ENCODE measurements around the gene TMEM254. TPM values are rescaled to one million over a fixed set of nuclear protein-coding genes. Genes with fewer than 3 reads are reported as not detected.

The TMEM254 gene
- total RNA-seq, 2 donors from 2014 or later, result 52.7 to 95.9 TPM

GRCh38 chr10:80110986-80111385 is 32.5 kb downstream of the TMEM254 start:
- Histone ChIP-seq H3K4me1 (replicated peaks) (no peaks in the 10 kb centered on the region), H3K4me3 (no peak overlapping the region), H3K36me3 (no peaks in the 10 kb centered on the region), H3K27me3 (replicated peaks; ENCODE audit: insufficient read depth) (no peaks in the 10 kb centered on the region), H3K27ac (no peak overlapping the region), H3K9me3 (no peaks in the 10 kb centered on the region)
- WGBS, result 97% methylated on average over 1 of the region's 1 CpG
- intact Hi-C loops (cut with DNase I), result no loop called here
- TF ChIP-seq, protein P1, sequence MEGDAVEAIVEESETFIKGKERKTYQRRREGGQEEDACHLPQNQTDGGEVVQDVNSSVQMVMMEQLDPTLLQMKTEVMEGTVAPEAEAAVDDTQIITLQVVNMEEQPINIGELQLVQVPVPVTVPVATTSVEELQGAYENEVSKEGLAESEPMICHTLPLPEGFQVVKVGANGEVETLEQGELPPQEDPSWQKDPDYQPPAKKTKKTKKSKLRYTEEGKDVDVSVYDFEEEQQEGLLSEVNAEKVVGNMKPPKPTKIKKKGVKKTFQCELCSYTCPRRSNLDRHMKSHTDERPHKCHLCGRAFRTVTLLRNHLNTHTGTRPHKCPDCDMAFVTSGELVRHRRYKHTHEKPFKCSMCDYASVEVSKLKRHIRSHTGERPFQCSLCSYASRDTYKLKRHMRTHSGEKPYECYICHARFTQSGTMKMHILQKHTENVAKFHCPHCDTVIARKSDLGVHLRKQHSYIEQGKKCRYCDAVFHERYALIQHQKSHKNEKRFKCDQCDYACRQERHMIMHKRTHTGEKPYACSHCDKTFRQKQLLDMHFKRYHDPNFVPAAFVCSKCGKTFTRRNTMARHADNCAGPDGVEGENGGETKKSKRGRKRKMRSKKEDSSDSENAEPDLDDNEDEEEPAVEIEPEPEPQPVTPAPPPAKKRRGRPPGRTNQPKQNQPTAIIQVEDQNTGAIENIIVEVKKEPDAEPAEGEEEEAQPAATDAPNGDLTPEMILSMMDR (IDR thresholded peaks at IDR 0.05), result no peak
- TF ChIP-seq POLR2AphosphoS5 (IDR thresholded peaks at IDR 0.05) (no peak), POLR2A (IDR thresholded peaks at IDR 0.05) (no peak)
- no peak for DNase-seq (ENCODE audit: low spot score)

- intact Hi-C loops (cut with DNase I), result no loop called here
- TF ChIP-seq POLR2AphosphoS5 (IDR thresholded peaks at IDR 0.05) (no peak), POLR2A (IDR thresholded peaks at IDR 0.05) (no peak)
- TF ChIP-seq, protein P1 (IDR thresholded peaks at IDR 0.05), result no peak
- no peak for DNase-seq (ENCODE audit: low spot score)
- H3K27me3 ChIP-seq (replicated peaks; ENCODE audit: insufficient read depth), result no peaks in the 10 kb centered on the region
- no peaks in the 10 kb centered on the region for H3K36me3 ChIP-seq
- no peak overlapping the region for H3K27ac ChIP-seq
- H3K4me1 ChIP-seq (replicated peaks), result no peaks in the 10 kb centered on the region
- H3K4me3 ChIP-seq, result no peak overlapping the region
- 75% methylated on average over 4 of the region's 4 CpGs for WGBS
- no peaks in the 10 kb centered on the region for H3K9me3 ChIP-seq
These were observed 40.2 kb downstream of the TMEM254 start for GRCh38 chr10:80118669-80119068.

DNA sequence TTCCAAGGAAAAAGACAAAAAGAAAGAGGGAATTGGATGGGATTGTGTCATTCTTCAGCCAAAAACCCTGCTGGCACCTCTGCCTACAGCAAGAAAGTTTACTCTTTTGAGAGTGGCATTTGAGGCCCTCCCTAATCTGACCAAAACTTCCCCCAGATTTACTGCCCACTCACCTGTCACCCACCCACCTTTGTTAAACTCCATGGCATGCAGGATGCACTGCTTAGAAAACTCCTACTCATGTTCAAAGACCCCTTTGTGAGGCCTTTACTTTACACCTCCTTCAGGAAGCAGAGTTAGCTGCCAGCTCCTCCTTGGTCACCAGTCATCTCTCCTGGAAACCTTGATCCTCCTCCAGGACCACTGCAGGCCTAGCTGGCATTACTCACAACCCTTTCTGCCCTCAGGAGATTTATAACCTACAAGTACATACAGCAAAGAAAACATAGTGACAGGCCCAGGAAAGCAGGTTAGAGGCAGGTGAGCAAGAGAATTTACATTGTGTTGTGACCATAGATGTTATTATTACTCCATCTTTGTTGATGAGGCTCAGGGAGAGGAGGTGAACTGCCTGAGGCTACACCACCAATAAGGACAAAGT is 43.7 kb downstream of the TMEM254 start:
- intact Hi-C loops (cut with DNase I), result no loop called here
- H3K36me3 ChIP-seq, result no peaks in the 10 kb centered on the region
- DNase-seq (ENCODE audit: low spot score), result no peak
- H3K9me3 ChIP-seq, result no peaks in the 10 kb centered on the region
- no peaks in the 10 kb centered on the region for H3K27me3 ChIP-seq (replicated peaks; ENCODE audit: insufficient read depth)
- H3K4me1 ChIP-seq (replicated peaks), result no peaks in the 10 kb centered on the region
- no peak overlapping the region for H3K4me3 ChIP-seq
- no peak overlapping the region for H3K27ac ChIP-seq
- TF ChIP-seq POLR2A (IDR thresholded peaks at IDR 0.05) (no peak), POLR2AphosphoS5 (IDR thresholded peaks at IDR 0.05) (no peak)
- TF ChIP-seq, protein P1 (IDR thresholded peaks at IDR 0.05), result no peak

DNA sequence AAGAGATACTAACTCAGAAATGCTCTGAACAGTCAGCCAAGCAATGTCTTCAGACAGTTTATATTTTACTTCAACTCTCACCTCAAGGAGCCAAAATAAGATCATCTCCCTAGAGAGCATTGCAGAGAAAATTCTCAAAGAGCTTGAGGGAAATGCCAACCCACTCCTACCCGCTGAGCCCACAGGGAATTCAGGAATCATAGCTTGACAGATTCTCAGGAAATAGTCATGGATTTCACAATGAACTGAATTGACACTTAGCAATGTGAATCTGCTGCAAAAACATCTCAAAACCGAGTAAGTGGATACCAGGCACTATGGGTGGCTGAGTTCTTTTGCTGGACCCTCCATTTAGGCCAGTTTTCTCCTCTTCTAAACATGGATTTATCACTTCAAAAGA is 44.3 kb downstream of the TMEM254 start:
- intact Hi-C loops (cut with DNase I), result no loop called here

GRCh38 chr10:80126876-80127275 is 48.4 kb downstream of the TMEM254 start:
- Histone ChIP-seq H3K27ac (no peak overlapping the region), H3K4me3 (no peak overlapping the region), H3K27me3 (replicated peaks; ENCODE audit: insufficient read depth) (no peaks in the 10 kb centered on the region), H3K4me1 (replicated peaks) (no peaks in the 10 kb centered on the region), H3K9me3 (no peaks in the 10 kb centered on the region), H3K36me3 (no peaks in the 10 kb centered on the region)
- WGBS, result 30% methylated on average over 4 of the region's 4 CpGs
- intact Hi-C loops (cut with DNase I), result no loop called here
- no peak for DNase-seq (ENCODE audit: low spot score)
- no peak for TF ChIP-seq POLR2AphosphoS5 (IDR thresholded peaks at IDR 0.05)
- TF ChIP-seq, protein P1 (IDR thresholded peaks at IDR 0.05), result no peak
- no peak for TF ChIP-seq POLR2A (IDR thresholded peaks at IDR 0.05)

More for the DNA sequence above, 44.3 kb downstream of the TMEM254 start:
- WGBS, result 75% methylated on average over 2 of the region's 2 CpGs
- H3K36me3 ChIP-seq, result no peaks in the 10 kb centered on the region
- H3K27me3 ChIP-seq (replicated peaks; ENCODE audit: insufficient read depth), result no peaks in the 10 kb centered on the region
- H3K27ac ChIP-seq, result no peak overlapping the region
- H3K4me1 ChIP-seq (replicated peaks), result no peaks in the 10 kb centered on the region
- no peak overlapping the region for H3K4me3 ChIP-seq
- TF ChIP-seq POLR2AphosphoS5 (IDR thresholded peaks at IDR 0.05), result no peak
- TF ChIP-seq POLR2A (IDR thresholded peaks at IDR 0.05), result no peak
- TF ChIP-seq, protein P1 (IDR thresholded peaks at IDR 0.05), result no peak
- no peaks in the 10 kb centered on the region for H3K9me3 ChIP-seq
- no peak for DNase-seq (ENCODE audit: low spot score)

All from prostate gland (tissue), 2 donors.